ENCODE data around the gene DHX35.
A peak's percentile ranks its signal among the peaks of the same experiment; 100 is the strongest.

DHX35 gene

GRCh38 chr20:39059036-39059435 lies 96.9 kb downstream of the DHX35 start:
- no peak for DNase-seq (ENCODE audit: low spot score)

DNA sequence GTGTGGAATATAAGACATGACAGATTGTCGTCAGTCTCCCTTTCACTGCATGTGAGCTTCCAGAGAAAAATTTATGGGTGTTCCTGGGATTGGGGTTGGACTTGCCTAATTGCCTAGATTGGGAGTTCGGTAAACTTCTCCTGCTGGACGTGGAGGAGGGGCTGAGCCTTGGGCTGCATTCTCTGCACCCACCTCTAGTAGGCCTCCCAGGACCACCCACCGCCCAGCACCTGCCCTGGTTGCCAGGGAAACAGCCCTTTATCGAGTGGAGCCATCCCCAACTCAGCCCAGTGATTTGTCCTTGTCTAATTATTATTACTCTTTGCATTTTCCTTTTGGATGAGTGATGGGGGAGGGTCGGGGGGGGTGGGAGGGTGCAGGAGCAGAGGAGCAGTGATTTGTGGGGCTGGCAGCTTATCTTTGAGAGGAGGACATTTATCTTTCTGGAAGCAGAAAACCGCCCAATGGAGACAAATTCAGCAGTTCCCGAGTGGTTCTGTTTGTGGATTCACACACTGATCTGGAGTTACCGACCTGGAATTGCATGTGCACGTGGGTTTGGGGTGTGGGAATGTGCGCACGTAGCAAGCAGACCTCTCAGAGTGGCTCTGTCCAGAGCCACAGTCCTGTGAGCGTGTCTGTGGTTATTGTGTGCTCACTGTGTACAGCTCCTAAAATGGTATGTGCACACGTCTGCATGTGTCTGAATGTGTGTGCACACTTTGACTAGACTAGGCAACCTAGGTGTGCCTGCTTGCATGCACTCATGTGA lies 104.5 kb downstream of the DHX35 start:
- DNase-seq (ENCODE audit: low spot score), result no peak

DNA sequence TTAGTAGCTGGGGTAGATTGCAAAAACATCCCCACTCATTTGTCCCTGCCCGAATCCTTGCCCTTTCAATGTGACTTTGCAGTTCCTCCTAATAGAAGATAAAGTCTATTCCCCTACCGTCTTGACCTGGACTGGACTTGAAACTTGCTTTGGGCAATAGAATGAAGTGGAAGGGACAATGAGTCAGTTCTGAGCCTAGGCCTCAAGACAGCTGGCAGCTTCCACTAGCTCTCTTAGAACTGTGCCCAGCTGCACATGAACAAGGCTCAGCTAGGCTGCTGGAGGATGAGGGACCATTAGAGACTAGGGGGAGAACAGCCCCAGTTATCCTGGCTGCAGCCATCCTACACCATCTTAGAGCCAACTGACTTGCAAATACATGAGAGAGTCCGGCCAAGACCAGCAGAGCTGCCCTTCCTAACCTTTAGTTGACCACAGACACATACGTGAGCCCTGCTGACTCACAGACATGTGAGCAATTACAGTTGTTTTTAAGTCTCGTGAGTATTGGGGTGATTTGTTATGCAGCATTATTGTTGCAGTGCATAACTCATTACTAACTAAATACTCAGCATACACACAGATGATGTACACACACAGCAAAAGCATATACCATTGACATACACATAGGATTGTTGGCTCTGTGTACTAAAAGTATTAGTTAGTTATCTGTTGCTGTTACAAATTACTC lies 105.5 kb downstream of the DHX35 start:
- no peak for DNase-seq (ENCODE audit: low spot score)

- DNase-seq (ENCODE audit: low spot score), result no peak
These were observed 107.8 kb downstream of the DHX35 start for GRCh38 chr20:39069976-39070375.

- DNase-seq (ENCODE audit: low spot score), result no peak
These were observed 108.5 kb downstream of the DHX35 start for GRCh38 chr20:39070484-39071231.

GRCh38 chr20:39072132-39072531 lies 110.0 kb downstream of the DHX35 start:
- no peak for DNase-seq (ENCODE audit: low spot score)

- DNase-seq (ENCODE audit: low spot score), result no peak
These were observed 110.5 kb downstream of the DHX35 start for GRCh38 chr20:39072653-39073052.

DNA sequence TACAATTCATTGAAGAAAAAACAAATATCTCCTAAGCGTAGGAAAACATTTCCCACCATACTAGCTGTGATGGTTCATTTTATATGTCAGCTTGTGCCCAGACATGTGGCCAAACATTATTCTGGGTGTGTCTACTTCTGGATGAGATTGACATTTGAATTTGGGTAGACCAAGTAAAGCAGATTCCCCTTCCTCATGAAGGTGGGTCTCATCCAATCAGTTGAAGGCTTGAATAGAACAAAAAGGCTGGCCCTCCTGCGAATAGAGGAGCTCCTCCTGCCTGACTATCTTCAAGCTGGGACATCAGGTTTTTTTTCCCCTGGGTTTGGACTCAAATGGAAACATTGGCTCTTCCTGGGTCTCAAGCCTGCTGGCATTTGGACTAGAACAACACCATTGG lies 113.6 kb downstream of the DHX35 start:
- DNase-seq (ENCODE audit: low spot score), result no peak

GRCh38 chr20:39076958-39077357 lies 114.8 kb downstream of the DHX35 start:
- DNase-seq (ENCODE audit: low spot score), result no peak

GRCh38 chr20:39080326-39080725 lies 118.2 kb downstream of the DHX35 start:
- no peak for DNase-seq (ENCODE audit: low spot score)

GRCh38 chr20:39081255-39081654 lies 119.1 kb downstream of the DHX35 start:
- DNase-seq (ENCODE audit: low spot score), result peak; percentile 81

DNA sequence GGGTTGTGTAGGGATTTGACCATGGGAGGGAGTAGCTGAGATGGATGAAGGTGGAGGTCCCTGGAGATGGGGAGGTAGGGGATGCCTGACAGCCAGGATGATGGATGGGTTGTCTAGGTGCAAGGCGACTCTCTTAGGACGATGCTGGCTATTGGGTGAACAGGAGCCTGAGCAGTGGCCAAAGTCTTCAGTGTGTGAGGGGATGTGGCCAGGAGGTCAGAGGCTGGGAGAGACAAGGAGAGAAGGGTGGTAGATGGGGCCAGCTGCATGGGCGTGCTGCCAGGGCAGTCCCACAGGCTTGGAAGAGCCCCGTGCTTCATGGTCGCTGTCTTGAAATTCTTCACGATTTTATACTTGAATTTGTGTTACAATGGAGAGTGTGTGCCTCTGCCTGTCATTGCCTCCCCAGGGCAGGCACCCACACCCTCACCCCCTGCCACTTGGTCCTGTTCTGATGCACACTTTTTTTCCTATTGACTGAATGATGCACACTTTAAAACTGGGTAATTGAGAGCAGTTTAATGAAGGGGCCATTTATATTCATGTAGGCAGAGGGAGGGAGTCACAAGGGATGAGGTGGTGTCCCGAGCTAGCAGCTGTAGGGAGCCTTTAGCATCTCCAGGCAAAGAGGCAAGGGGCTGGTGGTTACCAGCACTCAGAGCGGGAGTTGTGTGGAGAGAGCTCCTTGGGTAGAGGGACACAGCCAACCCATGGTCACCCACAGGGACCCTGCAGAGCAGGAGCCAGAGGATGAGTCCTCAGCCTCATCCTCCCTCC lies 120.7 kb downstream of the DHX35 start:
- no peak for DNase-seq (ENCODE audit: low spot score)

GRCh38 chr20:39083761-39084160 lies 121.6 kb downstream of the DHX35 start:
- DNase-seq (ENCODE audit: low spot score), result no peak

- DNase-seq (ENCODE audit: low spot score), result peak; percentile 32
These were observed 126.9 kb downstream of the DHX35 start for GRCh38 chr20:39089029-39089428.
